HG03175 (cell line): Measurements from ENCODE around the gene GABRD.

Experiments
- ATAC-seq: cut with Tn5 transposase; IDR thresholded peaks from one replicate; pipeline ENCODE4 v1.9.1; 2021; ENCODE audit warnings: mild to moderate bottlenecking, moderate library complexity; ENCODE audit not compliant: unreplicated experiment

Gene GABRD

GRCh38 chr1:2072109-2072806 is 53.1 kb downstream of the GABRD start:
- ATAC-seq = no peak

GRCh38 chr1:2072891-2073290 is 53.7 kb downstream of the GABRD start:
- no peak for ATAC-seq

- no peak for ATAC-seq
Observed at GRCh38 chr1:2073382-2074230, 54.5 kb downstream of the GABRD start.

- no peak for ATAC-seq
Observed at GRCh38 chr1:2074396-2074795, 55.3 kb downstream of the GABRD start.

GRCh38 chr1:2074944-2075740 is 56.0 kb downstream of the GABRD start:
- no peak for ATAC-seq

GRCh38 chr1:2076826-2077225 is 57.7 kb downstream of the GABRD start:
- no peak for ATAC-seq

GRCh38 chr1:2078170-2078569 is 59.0 kb downstream of the GABRD start:
- ATAC-seq = no peak

- ATAC-seq = no peak
Observed at GRCh38 chr1:2079396-2080085, 60.4 kb downstream of the GABRD start.

GRCh38 chr1:2080140-2080539 is 61.0 kb downstream of the GABRD start:
- ATAC-seq = no peak
